Thyroid gland (tissue), 4 donors: Measurements from ENCODE around the gene CCDC126. TPM values are rescaled to one million over a fixed set of nuclear protein-coding genes. Genes with fewer than 3 reads are reported as not detected.

Experiments
- DNase-seq, 2 donors: peaks; one replicate each; pipeline ENCODE4 v3.0.0-alpha.2; 2019
- H3K27ac ChIP-seq, 3 donors: fragments of 200-600 bp; sonication (generic); 1 replicate in 2 of 3; 2 replicates in 1 of 3; pipeline ENCODE4 v1.5.1; 2016 to 2019; ENCODE audit warnings: mild to moderate bottlenecking in 1 of 3, moderate library complexity in 1 of 3
- H3K27me3 ChIP-seq: fragments of 200-600 bp; sonication (generic); one replicate; pipeline ENCODE4 v1.5.1; 2019
- H3K36me3 ChIP-seq, 2 donors: fragments of 200-600 bp; sonication (generic); one replicate each; pipeline ENCODE4 v1.5.1; 2016 to 2019
- H3K4me1 ChIP-seq, 2 donors: fragments of 200-600 bp; sonication (generic); one replicate each; pipeline ENCODE4 v1.5.1; 2017 to 2019
- H3K4me3 ChIP-seq, 3 donors: fragments of 200-600 bp; sonication (generic); replicated peaks in 1 of 3; 1 replicate in 2 of 3; 2 replicates in 1 of 3; pipeline ENCODE4 v1.5.1; 2016; ENCODE audit warnings: mild to moderate bottlenecking in 1 of 3
- H3K9me3 ChIP-seq: fragments of 200-600 bp; sonication (generic); one replicate; pipeline ENCODE4 v1.5.1; 2017
- POLR2A ChIP-seq, 2 donors: fragments of 450-650 bp; IDR thresholded peaks; one replicate each; pipeline ENCODE4 v1.6.1; 2017; ENCODE audit warnings: antibody characterized with exemption in 2 of 2, mild to moderate bottlenecking in 2 of 2, moderate library complexity in 1 of 2
- WGBS, 2 donors: methylation state at CpG; one replicate each; pipeline ENCODE4 v1.1.5; 2017; 5-methylcytosine and 5-hydroxymethylcytosine counted together
- intact Hi-C: fragments of 100-400 bp; cut with DNase I; formaldehyde crosslinking; loops from one replicate; pipeline ENCODE4 v1.15.1; 2023
- total RNA-seq, 4 donors: library from RNA; depleted of rRNA; stranded (reverse); fragments of >200 nt; gene quantifications; one replicate each; pipeline ENCODE4 v1.2.3, GENCODE V29; 2016
- TF ChIP-seq, protein P1 (sequence below), 6 experiments: fragments of 200-600 bp in 3 of 6; fragments of 450-650 bp in 3 of 6; sonication (generic) in 3 of 6; IDR thresholded peaks; one replicate each; pipeline ENCODE4 v1.5.1; 2016 to 2019; ENCODE audit warnings: antibody characterized with exemption in 6 of 6, mild to moderate bottlenecking in 2 of 6, inconsistent platforms in 1 of 6, moderate library complexity in 1 of 6

Gene CCDC126
- total RNA-seq, 4 donors from 2014 or later = 21.1 to 26.8 (median 23.9) TPM

DNA sequence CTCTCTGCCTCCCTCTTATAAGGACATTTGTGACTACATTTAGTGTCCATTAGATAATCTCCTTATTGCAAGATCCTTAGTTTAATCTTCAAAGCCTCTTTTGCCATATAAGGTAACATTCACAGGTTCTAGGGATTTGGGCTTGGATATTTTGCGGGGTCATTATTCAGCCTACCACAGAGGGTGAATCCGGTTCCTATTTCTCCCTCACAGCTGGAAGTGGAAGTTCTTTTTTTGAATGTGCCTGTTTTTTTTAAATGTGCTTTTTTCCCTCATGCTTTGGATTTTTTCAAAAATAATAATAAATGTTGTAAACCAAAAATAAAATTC, 65.8 kb downstream of the CCDC126 start:
- H3K36me3 ChIP-seq = no peaks in the 10 kb centered on the region
- no peak overlapping the region for H3K27ac ChIP-seq
- intact Hi-C loops = no loop called here
- peaks cover 10 to 11% of the 10 kb centered on the region in 2 donors for H3K4me1 ChIP-seq
- no peak for DNase-seq
- TF ChIP-seq POLR2A (IDR thresholded peaks at IDR 0.05) = no peak
- TF ChIP-seq, protein P1, sequence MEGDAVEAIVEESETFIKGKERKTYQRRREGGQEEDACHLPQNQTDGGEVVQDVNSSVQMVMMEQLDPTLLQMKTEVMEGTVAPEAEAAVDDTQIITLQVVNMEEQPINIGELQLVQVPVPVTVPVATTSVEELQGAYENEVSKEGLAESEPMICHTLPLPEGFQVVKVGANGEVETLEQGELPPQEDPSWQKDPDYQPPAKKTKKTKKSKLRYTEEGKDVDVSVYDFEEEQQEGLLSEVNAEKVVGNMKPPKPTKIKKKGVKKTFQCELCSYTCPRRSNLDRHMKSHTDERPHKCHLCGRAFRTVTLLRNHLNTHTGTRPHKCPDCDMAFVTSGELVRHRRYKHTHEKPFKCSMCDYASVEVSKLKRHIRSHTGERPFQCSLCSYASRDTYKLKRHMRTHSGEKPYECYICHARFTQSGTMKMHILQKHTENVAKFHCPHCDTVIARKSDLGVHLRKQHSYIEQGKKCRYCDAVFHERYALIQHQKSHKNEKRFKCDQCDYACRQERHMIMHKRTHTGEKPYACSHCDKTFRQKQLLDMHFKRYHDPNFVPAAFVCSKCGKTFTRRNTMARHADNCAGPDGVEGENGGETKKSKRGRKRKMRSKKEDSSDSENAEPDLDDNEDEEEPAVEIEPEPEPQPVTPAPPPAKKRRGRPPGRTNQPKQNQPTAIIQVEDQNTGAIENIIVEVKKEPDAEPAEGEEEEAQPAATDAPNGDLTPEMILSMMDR (IDR thresholded peaks at IDR 0.05) = no peak
- no peak overlapping the region for H3K4me3 ChIP-seq
- 86 to 87% methylated on average over 2 of the region's 2 CpGs for WGBS, 2 donors
- H3K27me3 ChIP-seq = no peaks in the 10 kb centered on the region
- no peaks in the 10 kb centered on the region for H3K9me3 ChIP-seq

DNA sequence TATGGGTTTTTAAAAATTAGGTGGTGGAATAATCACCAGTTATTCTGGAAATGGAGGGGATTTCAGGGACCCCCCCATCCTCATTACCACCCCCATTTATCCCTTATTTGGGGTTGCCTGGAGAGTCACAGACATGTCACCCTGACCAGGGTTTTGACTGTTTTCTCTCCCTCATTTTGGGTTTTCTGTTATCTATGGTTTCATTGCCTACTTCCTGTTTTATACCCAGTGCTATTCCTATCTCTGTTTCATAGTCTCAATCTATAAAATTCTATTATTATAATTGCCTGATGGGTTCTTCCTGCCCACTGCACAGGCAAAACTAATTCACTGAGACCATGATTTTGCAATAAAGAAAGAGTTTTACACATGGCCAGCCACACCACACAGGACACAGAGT, 66.9 kb downstream of the CCDC126 start:
- H3K4me3 ChIP-seq = no peak overlapping the region
- no peak for TF ChIP-seq POLR2A (IDR thresholded peaks at IDR 0.05)
- TF ChIP-seq, protein P1 (IDR thresholded peaks at IDR 0.05) = no peak
- no peak for DNase-seq
- intact Hi-C loops = no loop called here
- peaks cover 10 to 11% of the 10 kb centered on the region in 2 donors for H3K4me1 ChIP-seq
- H3K27ac ChIP-seq = no peak overlapping the region
- no peaks in the 10 kb centered on the region for H3K27me3 ChIP-seq
- no peaks in the 10 kb centered on the region for H3K36me3 ChIP-seq
- no peaks in the 10 kb centered on the region for H3K9me3 ChIP-seq

- no peak overlapping the region for H3K27ac ChIP-seq
- intact Hi-C loops = no loop called here
- no peaks in the 10 kb centered on the region for H3K36me3 ChIP-seq
- no peaks in the 10 kb centered on the region for H3K9me3 ChIP-seq
- no peak for TF ChIP-seq POLR2A (IDR thresholded peaks at IDR 0.05)
- TF ChIP-seq, protein P1 (IDR thresholded peaks at IDR 0.05) = no peak
- 78 to 84% methylated on average over 3 of the region's 3 CpGs for WGBS, 2 donors
- H3K4me3 ChIP-seq = no peak overlapping the region
- DNase-seq = no peak
- no peaks in the 10 kb centered on the region for H3K4me1 ChIP-seq
- no peaks in the 10 kb centered on the region for H3K27me3 ChIP-seq
Observed at GRCh38 chr7:23672033-23672432, 74.9 kb downstream of the CCDC126 start.

DNA sequence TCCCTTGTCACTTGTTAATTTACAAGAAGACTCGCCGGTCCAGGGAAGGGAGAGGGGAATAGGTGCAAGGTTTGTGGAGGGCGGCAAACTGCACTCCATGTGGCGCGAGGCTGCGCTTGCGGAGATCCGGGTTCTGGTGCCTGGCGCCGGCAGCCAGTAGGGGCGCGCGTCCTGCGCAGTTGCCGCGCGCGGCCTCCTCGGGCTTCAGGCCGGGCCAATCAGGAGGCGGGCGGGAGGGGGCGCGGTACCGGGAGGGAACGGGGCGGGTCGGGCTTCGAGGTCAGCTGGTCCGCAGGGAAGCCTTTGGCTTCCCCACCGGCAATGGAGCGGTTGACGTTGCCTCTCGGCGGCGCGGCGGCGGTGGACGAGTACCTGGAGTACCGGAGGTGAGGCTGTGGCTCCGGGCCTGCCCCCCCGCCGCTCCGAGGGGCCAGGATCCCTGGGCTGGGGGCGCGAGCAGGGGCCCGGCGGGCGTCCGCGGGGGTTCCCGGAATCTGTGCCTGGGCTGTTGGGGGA, 82.8 kb downstream of the CCDC126 start, which contains the start of gene FAM221A:
FAM221A (plus strand) TSS at position 302 of the 516 bp plus-strand sequence; CDS start at position 322, 20 bp downstream.
- H3K4me3 ChIP-seq = peak within 1 kb of the TSS; percentile 58 to 73 (median 59)
- H3K36me3 ChIP-seq = no peaks in the 10 kb centered on the region
- intact Hi-C loops = loop anchor here (5.0 kb wide), 1 partner anchor 83 kb away; the partner anchor contains the start of gene CCDC126
- H3K27ac ChIP-seq = peak within 1 kb of the TSS; percentile 41 to 70 (median 67)
- H3K27me3 ChIP-seq = no peaks in the 10 kb centered on the region
- DNase-seq = peak; percentile 90 to 93
- no peaks in the 10 kb centered on the region for H3K9me3 ChIP-seq
- H3K4me1 ChIP-seq = peaks cover 0 to 6% of the 10 kb centered on the region in 2 donors
- WGBS, 2 donors = 2 to 3% methylated on average over 13 to 20 of the region's 53 CpGs
- TF ChIP-seq, protein P1 (IDR thresholded peaks at IDR 0.05) = peak; percentile 48 to 92 (median 71)
- peak in 1 of 2 donors; percentile 43 for TF ChIP-seq POLR2A (IDR thresholded peaks at IDR 0.05)
